Smooth muscle cell (in vitro differentiated cells): ENCODE measurements around the gene GNAO1. TPM values are rescaled to one million over a fixed set of nuclear protein-coding genes. Genes with fewer than 3 reads are reported as not detected.

ENCODE experiments used
- DNase-seq: peaks from one replicate; lab custom pipeline; 2025; ENCODE audit not compliant: unreplicated experiment; lab: John Stamatoyannopoulos, UW
- H2AFZ ChIP-seq: fragments of 200-600 bp; sonication (generic); 2 replicates; pipeline ENCODE4 v1.6.0; 2016; ENCODE audit warnings: antibody characterized with exemption, low read depth, mild to moderate bottlenecking
- H3F3A ChIP-seq: fragments of 200-600 bp; sonication (generic); 2 replicates; pipeline ENCODE4 v1.6.0; 2017; ENCODE audit warnings: antibody characterized with exemption, low read depth
- H3K27ac ChIP-seq: fragments of 200-600 bp; sonication (generic); 2 replicates; pipeline ENCODE4 v1.5.1; 2016; ENCODE audit warnings: low read depth, mild to moderate bottlenecking
- H3K27me3 ChIP-seq: fragments of 200-600 bp; sonication (generic); 2 replicates; pipeline ENCODE4 v1.6.1; 2016; ENCODE audit warnings: low read depth, mild to moderate bottlenecking
- H3K36me3 ChIP-seq: fragments of 200-600 bp; sonication (generic); 2 replicates; pipeline ENCODE4 v1.5.1; 2016; ENCODE audit warnings: low read depth
- H3K4me1 ChIP-seq: fragments of 200-600 bp; sonication (generic); 2 replicates; pipeline ENCODE4 v1.5.1; 2016; ENCODE audit warnings: low read depth
- H3K4me2 ChIP-seq: fragments of 200-600 bp; sonication (generic); 2 replicates; pipeline ENCODE4 v1.6.0; 2016; ENCODE audit warnings: mild to moderate bottlenecking
- H3K4me3 ChIP-seq: fragments of 200-600 bp; sonication (generic); 2 replicates; pipeline ENCODE4 v1.5.1; 2016; ENCODE audit warnings: mild to moderate bottlenecking
- H3K79me2 ChIP-seq: fragments of 200-600 bp; sonication (generic); 2 replicates; pipeline ENCODE4 v1.6.0; 2016; ENCODE audit warnings: low read depth, mild to moderate bottlenecking
- H3K9ac ChIP-seq: fragments of 200-600 bp; sonication (generic); 2 replicates; pipeline ENCODE4 v1.6.0; 2016; ENCODE audit warnings: low read depth
- H3K9me3 ChIP-seq: fragments of 200-600 bp; sonication (generic); replicated peaks from 2 replicates; pipeline ENCODE4 v1.5.1; 2016; ENCODE audit warnings: low read depth
- H4K20me1 ChIP-seq: fragments of 200-600 bp; sonication (generic); 2 replicates; pipeline ENCODE4 v1.6.0; 2016; ENCODE audit warnings: low read depth
- WGBS: methylation state at CpG from one replicate; pipeline ENCODE4 v1.1.7; 2016; ENCODE audit warnings: low lambda C conversion rate; 5-methylcytosine and 5-hydroxymethylcytosine counted together
- polyA plus RNA-seq: library from polyadenylated mRNA; unstranded; fragments of >200 nt; fragmentation: Nextera tagmentation; extraction: Ambion mirVana; gene quantifications from 2 replicates; pipeline ENCODE4 v1.2.1, GENCODE V29; 2016
- total RNA-seq: library from RNA; depleted of rRNA; stranded (reverse); fragments of >200 nt; gene quantifications from 2 replicates; pipeline ENCODE4 v1.2.3, GENCODE V29; 2014
- TF ChIP-seq, protein P1 (sequence below): fragments of 200-600 bp; sonication (generic); IDR thresholded peaks from 2 replicates; pipeline ENCODE4 v1.5.1; 2017; ENCODE audit warnings: borderline replicate concordance, mild to moderate bottlenecking, antibody characterized with exemption; ENCODE audit not compliant: insufficient read depth, poor library complexity, severe bottlenecking

Gene GNAO1
- total and polyA plus RNA-seq, 2 experiments from 2014 or later = 1.7 to 3.7 TPM

DNA sequence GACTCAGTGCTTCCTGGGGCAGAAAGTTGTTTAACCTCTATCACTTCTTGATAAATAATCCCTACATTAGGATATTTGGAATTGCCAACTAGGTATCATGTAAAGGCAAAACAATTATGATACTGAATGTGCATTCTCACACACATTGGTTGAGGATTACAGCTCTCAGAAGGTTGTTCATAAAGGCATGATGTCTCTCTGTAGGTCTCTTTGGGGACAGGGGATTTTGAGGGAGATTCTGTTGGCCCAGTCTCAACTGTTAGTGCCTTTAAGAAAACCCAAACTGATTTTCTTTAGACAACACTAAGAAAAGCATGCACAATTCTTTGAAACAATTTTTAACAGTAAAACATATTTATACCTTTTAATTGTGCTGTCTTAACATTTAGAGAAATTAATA is 56.5 kb downstream of the GNAO1 start:
- no peaks in the 10 kb centered on the region for H3K79me2 ChIP-seq
- no peaks in the 10 kb centered on the region for H4K20me1 ChIP-seq
- peaks cover 7% of the 10 kb centered on the region for H3K4me1 ChIP-seq
- H3K27ac ChIP-seq = no peak overlapping the region
- no peaks in the 10 kb centered on the region for H3F3A ChIP-seq
- no peaks in the 10 kb centered on the region for H3K36me3 ChIP-seq
- no peaks in the 10 kb centered on the region for H3K9me3 ChIP-seq
- H3K27me3 ChIP-seq = no peaks in the 10 kb centered on the region
- TF ChIP-seq, protein P1, sequence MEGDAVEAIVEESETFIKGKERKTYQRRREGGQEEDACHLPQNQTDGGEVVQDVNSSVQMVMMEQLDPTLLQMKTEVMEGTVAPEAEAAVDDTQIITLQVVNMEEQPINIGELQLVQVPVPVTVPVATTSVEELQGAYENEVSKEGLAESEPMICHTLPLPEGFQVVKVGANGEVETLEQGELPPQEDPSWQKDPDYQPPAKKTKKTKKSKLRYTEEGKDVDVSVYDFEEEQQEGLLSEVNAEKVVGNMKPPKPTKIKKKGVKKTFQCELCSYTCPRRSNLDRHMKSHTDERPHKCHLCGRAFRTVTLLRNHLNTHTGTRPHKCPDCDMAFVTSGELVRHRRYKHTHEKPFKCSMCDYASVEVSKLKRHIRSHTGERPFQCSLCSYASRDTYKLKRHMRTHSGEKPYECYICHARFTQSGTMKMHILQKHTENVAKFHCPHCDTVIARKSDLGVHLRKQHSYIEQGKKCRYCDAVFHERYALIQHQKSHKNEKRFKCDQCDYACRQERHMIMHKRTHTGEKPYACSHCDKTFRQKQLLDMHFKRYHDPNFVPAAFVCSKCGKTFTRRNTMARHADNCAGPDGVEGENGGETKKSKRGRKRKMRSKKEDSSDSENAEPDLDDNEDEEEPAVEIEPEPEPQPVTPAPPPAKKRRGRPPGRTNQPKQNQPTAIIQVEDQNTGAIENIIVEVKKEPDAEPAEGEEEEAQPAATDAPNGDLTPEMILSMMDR = no peak
- H3K4me2 ChIP-seq = no peak overlapping the region
- H2AFZ ChIP-seq = no peak overlapping the region
- no peak for DNase-seq
- no peak overlapping the region for H3K9ac ChIP-seq
- no peak overlapping the region for H3K4me3 ChIP-seq

DNA sequence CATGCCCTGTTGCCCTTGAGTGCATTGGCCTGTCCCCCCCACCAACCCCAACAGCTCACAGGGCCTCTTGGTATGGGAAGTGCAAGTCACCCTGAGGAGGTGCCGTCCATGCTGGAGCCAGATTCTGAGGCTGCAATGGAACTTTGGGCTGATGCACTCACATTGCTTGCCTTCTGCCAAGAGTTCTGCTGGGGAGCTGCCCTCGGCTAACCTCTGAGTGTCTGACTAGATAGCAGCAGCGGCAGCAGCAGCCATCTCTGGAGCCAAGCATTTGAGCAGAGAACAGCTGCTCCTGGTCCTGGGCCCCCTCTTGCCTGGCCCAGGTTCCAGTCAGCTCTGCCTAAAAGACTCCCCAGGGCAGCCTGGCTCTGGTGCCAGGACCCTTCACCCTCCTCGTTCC is 61.5 kb downstream of the GNAO1 start:
- no peaks in the 10 kb centered on the region for H3K79me2 ChIP-seq
- no peaks in the 10 kb centered on the region for H4K20me1 ChIP-seq
- no peaks in the 10 kb centered on the region for H3K36me3 ChIP-seq
- no peak for DNase-seq
- no peaks in the 10 kb centered on the region for H3K27me3 ChIP-seq
- no peak overlapping the region for H3K27ac ChIP-seq
- H3K9ac ChIP-seq = no peak overlapping the region
- no peak overlapping the region for H2AFZ ChIP-seq
- H3K9me3 ChIP-seq = no peaks in the 10 kb centered on the region
- H3K4me3 ChIP-seq = no peak overlapping the region
- no peaks in the 10 kb centered on the region for H3K4me1 ChIP-seq
- WGBS = 69% methylated on average over 4 of the region's 4 CpGs
- H3F3A ChIP-seq = no peaks in the 10 kb centered on the region
- TF ChIP-seq, protein P1 = no peak
- H3K4me2 ChIP-seq = no peak overlapping the region

DNA sequence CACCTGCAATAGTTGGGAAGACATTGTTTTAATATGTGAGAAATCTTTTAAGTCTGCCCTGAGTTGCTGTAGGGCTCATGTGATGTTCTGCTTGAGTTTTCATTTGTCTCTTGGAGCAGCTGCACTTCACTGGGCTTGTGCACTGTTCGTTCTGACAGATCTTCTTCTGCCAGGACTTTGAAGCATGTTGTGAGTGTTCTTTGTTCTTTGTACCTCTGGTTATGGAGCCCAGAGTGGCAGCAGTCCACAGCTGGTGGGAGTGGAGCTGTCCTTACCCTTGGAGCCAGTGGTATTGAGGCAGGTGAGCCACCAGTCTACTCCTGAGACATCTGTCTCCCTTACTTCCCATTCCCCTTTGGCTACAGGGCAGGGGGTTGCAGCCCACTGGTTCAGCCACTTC is 64.6 kb downstream of the GNAO1 start:
- H3K9ac ChIP-seq = no peak overlapping the region
- no peaks in the 10 kb centered on the region for H4K20me1 ChIP-seq
- H3K27me3 ChIP-seq = no peaks in the 10 kb centered on the region
- H3K4me2 ChIP-seq = no peak overlapping the region
- H3K79me2 ChIP-seq = no peaks in the 10 kb centered on the region
- no peaks in the 10 kb centered on the region for H3K4me1 ChIP-seq
- H3F3A ChIP-seq = no peaks in the 10 kb centered on the region
- H3K27ac ChIP-seq = no peak overlapping the region
- no peak overlapping the region for H3K4me3 ChIP-seq
- H3K9me3 ChIP-seq = no peaks in the 10 kb centered on the region
- TF ChIP-seq, protein P1 = no peak
- no peaks in the 10 kb centered on the region for H3K36me3 ChIP-seq
- WGBS = 90% methylated on average over 1 of the region's 1 CpG
- no peak for DNase-seq
- no peak overlapping the region for H2AFZ ChIP-seq

DNA sequence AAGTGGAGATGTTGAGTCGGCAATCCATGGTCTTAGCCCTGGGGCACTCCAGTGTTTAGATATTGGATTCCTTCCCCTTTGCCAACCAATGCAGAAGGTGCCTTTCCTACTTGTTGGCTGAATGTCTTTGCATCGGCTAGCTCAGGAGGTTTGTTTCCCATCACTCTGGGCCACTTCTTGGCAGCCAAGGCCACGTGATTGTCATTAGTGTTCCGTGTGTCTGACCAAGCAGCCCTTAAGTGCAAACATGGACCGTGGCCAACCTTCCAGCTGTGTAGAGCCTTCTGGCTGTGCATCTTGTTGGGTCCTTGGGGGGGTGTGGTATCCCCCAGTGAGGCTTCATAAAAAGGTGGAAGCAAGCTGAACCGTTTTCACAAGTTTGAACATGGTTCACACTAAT is 66.0 kb downstream of the GNAO1 start:
- WGBS = 94% methylated on average over 6 of the region's 6 CpGs

More for the DNA sequence above, 66.0 kb downstream of the GNAO1 start:
- Histone ChIP-seq H3K36me3 (no peaks in the 10 kb centered on the region), H3K79me2 (no peaks in the 10 kb centered on the region), H2AFZ (no peak overlapping the region), H3K27ac (no peak overlapping the region), H3K4me3 (no peak overlapping the region), H3K4me2 (no peak overlapping the region), H3F3A (no peaks in the 10 kb centered on the region), H3K4me1 (no peaks in the 10 kb centered on the region), H4K20me1 (no peaks in the 10 kb centered on the region), H3K9me3 (no peaks in the 10 kb centered on the region), H3K9ac (no peak overlapping the region), H3K27me3 (no peaks in the 10 kb centered on the region)
- DNase-seq = no peak
- TF ChIP-seq, protein P1 = no peak
